Right lobe of liver (tissue), 6 donors: ENCODE measurements around the gene HOXD3. TPM values are rescaled to one million over a fixed set of nuclear protein-coding genes. Genes with fewer than 3 reads are reported as not detected.

Experiments
- ATAC-seq, 4 donors: fragments of 200-7000 bp; cut with Tn5 transposase; one replicate each; pipeline ENCODE4 v1.9.1; 2020; ENCODE audit warnings: mild to moderate bottlenecking in 4 of 4, moderate library complexity in 4 of 4
- DNase-seq, 3 donors: peaks; one replicate each; pipeline ENCODE4 v3.0.0-alpha.2; 2020
- H3K27ac ChIP-seq, 3 donors: fragments of 200-600 bp; one replicate each; pipeline ENCODE4 v1.8.0; 2022
- H3K27me3 ChIP-seq, 2 donors: fragments of 200-600 bp; one replicate each; pipeline ENCODE4 v1.8.0; 2022
- H3K36me3 ChIP-seq, 4 donors: fragments of 200-600 bp; sonication (generic) in 1 of 4; one replicate each; pipeline versions ENCODE4 v1.5.1 to v1.8.0; 2017 to 2022; ENCODE audit warnings: control low read depth in 1 of 4
- H3K4me1 ChIP-seq, 4 donors: fragments of 200-600 bp; sonication (generic) in 1 of 4; one replicate each; pipeline versions ENCODE4 v1.5.1 to v1.8.0; 2017 to 2022; ENCODE audit warnings: control low read depth in 1 of 4
- H3K4me3 ChIP-seq, 3 donors: fragments of 200-600 bp; one replicate each; pipeline ENCODE4 v1.8.0; 2022
- H3K9me3 ChIP-seq, 4 donors: fragments of 200-600 bp; sonication (generic) in 1 of 4; one replicate each; pipeline versions ENCODE4 v1.5.1 to v1.8.0; 2017 to 2022; ENCODE audit warnings: control low read depth in 1 of 4
- POLR2A ChIP-seq: fragments of 450-650 bp; IDR thresholded peaks from one replicate; pipeline ENCODE4 v1.6.1; 2017; ENCODE audit warnings: antibody characterized with exemption, mild to moderate bottlenecking
- WGBS: methylation state at CpG from one replicate; pipeline ENCODE4 v1.1.6; 2018; ENCODE audit warnings: low coverage, low lambda C conversion rate; ENCODE audit not compliant: insufficient coverage; ENCODE audit errors: missing lambda C conversion rate; 5-methylcytosine and 5-hydroxymethylcytosine counted together
- intact Hi-C, 2 donors: fragments of 100-400 bp; cut with DNase I; formaldehyde crosslinking; loops; one replicate each; pipeline versions ENCODE4 v1.11.2 to v1.14.1; 2022
- total RNA-seq, 6 experiments: library from RNA; depleted of rRNA in 2 of 6; stranded (reverse); fragments of >200 nt in 2 of 6; fragmentation: NEBNext Ultra II Directional in 3 of 6; extraction: Animal tissue kit (Norgen Biotek cat#: 25700) in 3 of 6; gene quantifications; one replicate each; pipeline versions ENCODE4 v1.1.0 to v1.2.4, GENCODE V29; 2016 to 2023
- TF ChIP-seq, protein P1 (sequence below), 4 donors: fragments of 200-600 bp in 3 of 4; fragments of 450-650 bp in 1 of 4; IDR thresholded peaks; one replicate each; pipeline versions ENCODE4 v1.5.1 to v1.8.0; 2016 to 2022; ENCODE audit warnings: antibody characterized with exemption in 4 of 4, mild to moderate bottlenecking in 2 of 4
- donor health status: DM: no; HTN: yes; CAD: no.
- donor health status: DM: no; HTN: no; CAD: no.
- donor health status: DM: no; HTN: no; CAD: no.
- donor health status: DM: no; HTN: yes; CAD: no.
- donor health status: DM: no; HTN: yes; CAD: no.

HOXD3 gene
- total RNA-seq, 6 experiments from 2014 or later, result not detected

DNA sequence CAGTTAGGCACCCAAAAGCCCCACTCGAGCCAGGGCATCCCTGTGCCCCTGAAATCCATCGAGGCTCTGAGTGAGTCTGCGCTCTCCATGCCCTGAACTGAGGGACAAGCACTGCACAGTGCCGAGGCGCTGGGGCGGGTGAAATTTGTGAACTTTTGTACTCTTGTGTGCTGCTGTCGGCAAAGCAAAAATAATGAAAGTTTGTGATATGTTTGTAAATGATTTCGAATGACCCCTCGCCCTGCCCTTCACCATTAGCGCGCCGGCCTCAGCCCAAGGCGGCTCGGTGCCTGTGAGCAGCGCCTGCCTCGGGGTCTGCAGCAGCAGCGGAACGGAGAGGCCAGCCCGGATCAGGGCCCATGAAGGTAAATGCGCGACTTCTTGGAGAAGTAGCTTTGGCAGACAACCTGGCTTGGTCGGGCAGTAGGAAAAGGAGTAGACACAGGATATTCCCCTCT lies 7.6 kb upstream of the HOXD3 start:
- no peak overlapping the region for H3K4me3 ChIP-seq
- no peak overlapping the region for H3K27ac ChIP-seq
- ATAC-seq, result no peak
- peaks cover 0 to 71% of the 10 kb centered on the region in 2 donors for H3K27me3 ChIP-seq
- no peaks in the 10 kb centered on the region for H3K9me3 ChIP-seq
- 6% methylated on average over 9 of the region's 22 CpGs for WGBS
- no peaks in the 10 kb centered on the region for H3K4me1 ChIP-seq
- no peak for TF ChIP-seq POLR2A
- TF ChIP-seq, protein P1, sequence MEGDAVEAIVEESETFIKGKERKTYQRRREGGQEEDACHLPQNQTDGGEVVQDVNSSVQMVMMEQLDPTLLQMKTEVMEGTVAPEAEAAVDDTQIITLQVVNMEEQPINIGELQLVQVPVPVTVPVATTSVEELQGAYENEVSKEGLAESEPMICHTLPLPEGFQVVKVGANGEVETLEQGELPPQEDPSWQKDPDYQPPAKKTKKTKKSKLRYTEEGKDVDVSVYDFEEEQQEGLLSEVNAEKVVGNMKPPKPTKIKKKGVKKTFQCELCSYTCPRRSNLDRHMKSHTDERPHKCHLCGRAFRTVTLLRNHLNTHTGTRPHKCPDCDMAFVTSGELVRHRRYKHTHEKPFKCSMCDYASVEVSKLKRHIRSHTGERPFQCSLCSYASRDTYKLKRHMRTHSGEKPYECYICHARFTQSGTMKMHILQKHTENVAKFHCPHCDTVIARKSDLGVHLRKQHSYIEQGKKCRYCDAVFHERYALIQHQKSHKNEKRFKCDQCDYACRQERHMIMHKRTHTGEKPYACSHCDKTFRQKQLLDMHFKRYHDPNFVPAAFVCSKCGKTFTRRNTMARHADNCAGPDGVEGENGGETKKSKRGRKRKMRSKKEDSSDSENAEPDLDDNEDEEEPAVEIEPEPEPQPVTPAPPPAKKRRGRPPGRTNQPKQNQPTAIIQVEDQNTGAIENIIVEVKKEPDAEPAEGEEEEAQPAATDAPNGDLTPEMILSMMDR (IDR thresholded peaks at IDR 0.05), result no peak
- DNase-seq, result no peak
- no peaks in the 10 kb centered on the region for H3K36me3 ChIP-seq
- intact Hi-C loops, result loop anchor here (10.0 kb wide), 3 partner anchors 305 to 485 kb away; no protein-coding TSS in a partner anchor

DNA sequence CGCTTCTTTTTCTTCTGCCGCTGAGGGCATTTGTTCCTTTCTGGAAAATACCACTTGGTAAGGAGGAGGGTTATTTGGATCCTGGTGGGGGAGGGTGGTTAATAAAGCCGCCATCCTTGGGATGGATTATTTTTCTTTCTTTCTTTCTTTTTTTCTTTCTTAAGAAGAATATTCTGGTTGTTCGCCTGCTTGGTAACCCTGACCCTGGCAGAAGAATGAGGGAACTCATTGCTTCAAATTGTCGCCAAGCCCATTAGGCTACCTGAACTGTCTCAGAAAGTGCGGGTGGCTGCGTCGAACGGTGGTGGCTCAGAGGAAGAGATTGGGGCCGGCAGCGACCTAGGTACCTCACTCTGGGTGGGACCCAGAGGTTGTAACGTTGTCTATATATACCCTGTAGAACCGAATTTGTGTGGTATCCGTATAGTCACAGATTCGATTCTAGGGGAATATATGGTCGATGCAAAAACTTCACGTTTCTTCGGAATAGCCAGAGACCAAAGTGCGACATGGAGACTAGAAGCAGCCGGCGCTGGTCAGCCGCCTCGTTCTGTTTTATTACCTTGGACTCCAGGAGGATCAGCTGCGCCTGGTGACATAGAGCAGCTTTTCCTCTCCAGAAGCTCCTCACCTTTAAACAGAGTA lies 7.0 kb upstream of the HOXD3 start:
- Histone ChIP-seq H3K9me3 (no peaks in the 10 kb centered on the region), H3K4me1 (no peaks in the 10 kb centered on the region), H3K27me3 (peaks cover 0 to 71% of the 10 kb centered on the region in 2 donors), H3K36me3 (no peaks in the 10 kb centered on the region), H3K4me3 (no peak overlapping the region), H3K27ac (no peak overlapping the region)
- ATAC-seq (no peak), DNase-seq (no peak)
- intact Hi-C loops, result loop anchor here (10.0 kb wide), 3 partner anchors 305 to 485 kb away; no protein-coding TSS in a partner anchor
- 13% methylated on average over 20 of the region's 24 CpGs for WGBS
- TF ChIP-seq, protein P1 (IDR thresholded peaks at IDR 0.05), result no peak
- TF ChIP-seq POLR2A, result no peak

DNA sequence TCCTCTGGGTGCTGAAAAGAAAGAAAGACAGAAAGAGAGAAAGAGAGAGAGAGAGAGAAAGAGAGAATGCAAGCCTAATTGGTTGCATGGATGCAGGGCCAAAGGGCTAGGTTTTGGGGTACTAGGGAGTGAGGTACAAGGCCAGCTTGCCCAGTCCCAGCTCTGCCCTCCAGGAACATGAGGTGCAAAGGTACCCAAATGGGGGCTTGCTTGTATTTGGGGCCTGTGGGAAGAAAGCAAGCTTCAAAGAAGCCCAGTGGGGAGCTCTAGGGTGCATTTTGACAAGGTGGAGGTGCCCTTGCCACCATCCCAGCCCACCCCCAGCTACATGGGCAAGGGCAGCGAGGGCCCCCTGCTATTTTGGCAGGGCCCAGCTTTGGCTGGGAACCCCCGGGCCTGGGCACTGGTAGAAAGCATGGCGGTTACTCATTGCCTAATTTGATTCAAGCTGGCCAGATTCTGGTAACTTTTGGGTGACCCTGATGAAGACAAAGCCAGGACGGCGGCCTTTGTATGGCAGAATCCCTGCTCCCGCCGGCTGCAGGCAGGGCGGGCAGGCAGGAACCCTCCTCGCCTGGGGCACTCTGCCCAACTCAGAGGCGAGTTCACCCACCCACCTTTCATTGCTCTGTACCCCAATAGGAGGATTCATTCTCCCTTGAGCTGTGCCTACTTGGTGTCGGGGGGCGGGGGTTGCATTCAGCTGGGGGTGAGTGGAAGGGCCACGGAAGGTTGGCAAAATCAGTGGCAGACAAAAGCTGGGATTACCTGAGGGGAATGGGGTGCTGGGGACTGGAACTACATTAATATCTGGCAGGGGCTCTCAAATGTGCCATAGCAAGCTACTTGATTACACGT lies 6.3 kb upstream of the HOXD3 start:
- Histone ChIP-seq H3K36me3 (no peaks in the 10 kb centered on the region), H3K4me3 (no peak overlapping the region), H3K27me3 (peaks cover 0 to 76% of the 10 kb centered on the region in 2 donors), H3K4me1 (no peaks in the 10 kb centered on the region), H3K27ac (no peak overlapping the region), H3K9me3 (no peaks in the 10 kb centered on the region)
- WGBS, result 6% methylated on average over 6 of the region's 14 CpGs
- ATAC-seq, result no peak
- DNase-seq, result no peak
- TF ChIP-seq POLR2A, result no peak
- TF ChIP-seq, protein P1 (IDR thresholded peaks at IDR 0.05), result no peak
- intact Hi-C loops, result no loop called here

DNA sequence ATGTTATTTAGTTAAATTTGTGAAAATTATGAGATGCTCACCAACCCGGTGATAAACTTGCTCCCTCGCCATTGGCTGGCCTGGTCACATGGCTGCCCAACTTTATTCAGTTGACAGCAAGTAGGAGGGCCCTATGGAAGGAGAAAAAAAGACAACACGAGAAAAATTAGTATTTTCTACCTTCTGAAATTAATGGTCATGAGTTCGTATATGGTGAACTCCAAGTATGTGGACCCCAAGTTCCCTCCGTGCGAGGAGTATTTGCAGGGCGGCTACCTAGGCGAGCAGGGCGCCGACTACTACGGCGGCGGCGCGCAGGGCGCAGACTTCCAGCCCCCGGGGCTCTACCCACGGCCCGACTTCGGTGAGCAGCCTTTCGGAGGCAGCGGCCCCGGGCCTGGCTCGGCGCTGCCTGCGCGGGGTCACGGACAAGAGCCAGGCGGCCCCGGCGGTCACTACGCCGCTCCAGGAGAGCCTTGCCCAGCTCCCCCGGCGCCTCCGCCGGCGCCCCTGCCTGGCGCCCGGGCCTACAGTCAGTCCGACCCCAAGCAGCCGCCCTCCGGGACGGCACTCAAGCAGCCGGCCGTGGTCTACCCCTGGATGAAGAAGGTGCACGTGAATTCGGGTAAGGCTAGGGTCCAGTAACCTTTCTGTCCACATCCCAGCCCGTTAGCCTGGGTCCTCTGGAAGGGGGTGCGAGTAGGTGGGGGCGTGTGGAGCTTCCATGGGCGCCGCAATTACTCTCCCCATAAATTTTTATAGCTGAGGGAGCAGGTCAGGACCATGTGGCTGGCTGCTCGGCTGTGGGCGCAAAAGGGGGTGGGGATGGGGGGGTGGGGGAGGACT lies 5.4 kb upstream of the HOXD3 start, which contains the start of gene HOXD4:
Gene HOXD4, plus strand, starts transcription at position 109 of the 846 bp plus-strand sequence. Its CDS starts 84 bp downstream, at position 193.
- ATAC-seq (no peak), DNase-seq (no peak)
- Histone ChIP-seq H3K4me3 (no peak within 1 kb of the TSS), H3K9me3 (no peaks in the 10 kb centered on the region), H3K27me3 (peaks cover 0 to 82% of the 10 kb centered on the region in 2 donors), H3K4me1 (no peaks in the 10 kb centered on the region), H3K27ac (no peak within 1 kb of the TSS), H3K36me3 (no peaks in the 10 kb centered on the region)
- intact Hi-C loops, result no loop called here
- TF ChIP-seq, protein P1 (IDR thresholded peaks at IDR 0.05), result no peak
- TF ChIP-seq POLR2A, result no peak
- 2% methylated on average over 12 of the region's 55 CpGs for WGBS
